DOHH2 (cell line): ENCODE results near the gene FAR2.

Experiments used
- H3F3A ChIP-seq: fragments of 200-600 bp; sonication (generic), shearing (Covaris generic); 2 replicates; pipeline ENCODE4 v1.6.0; 2016; ENCODE audit warnings: antibody characterized with exemption, mild to moderate bottlenecking; ENCODE audit not compliant: control insufficient read depth, insufficient read depth
- H3K27ac ChIP-seq: fragments of 200-600 bp; sonication (generic); 2 replicates; pipeline ENCODE4 v1.5.1; 2014; ENCODE audit warnings: low read depth, mild to moderate bottlenecking, low read length, moderate library complexity
- H3K27me3 ChIP-seq: fragments of 200-600 bp; sonication (generic); 2 replicates; pipeline ENCODE4 v1.6.1; 2014; ENCODE audit warnings: mild to moderate bottlenecking, low read length, mixed read lengths; ENCODE audit not compliant: control insufficient read depth
- H3K36me3 ChIP-seq: fragments of 200-600 bp; sonication (generic); 2 replicates; pipeline ENCODE4 v1.6.1; 2014; ENCODE audit warnings: mild to moderate bottlenecking, low read length, moderate library complexity, mixed read lengths; ENCODE audit not compliant: control insufficient read depth
- H3K4me1 ChIP-seq: fragments of 200-600 bp; sonication (generic); 2 replicates; pipeline ENCODE4 v1.6.1; 2014; ENCODE audit warnings: mild to moderate bottlenecking, low read length, mixed read lengths; ENCODE audit not compliant: control insufficient read depth
- H3K4me2 ChIP-seq: fragments of 200-600 bp; sonication (generic); 2 replicates; pipeline ENCODE4 v1.6.0; 2014; ENCODE audit warnings: mild to moderate bottlenecking, low read length, moderate library complexity
- H3K4me3 ChIP-seq: fragments of 200-600 bp; sonication (generic); 2 replicates; pipeline ENCODE4 v1.5.1; 2014; ENCODE audit warnings: mild to moderate bottlenecking, low read length, mixed read lengths
- H3K79me2 ChIP-seq: fragments of 200-600 bp; sonication (generic); 2 replicates; pipeline ENCODE4 v1.6.1; 2014; ENCODE audit warnings: mild to moderate bottlenecking, low read length, mixed read lengths; ENCODE audit not compliant: control insufficient read depth
- H3K9me2 ChIP-seq: fragments of 200-600 bp; sonication (generic); replicated peaks from 2 replicates; pipeline ENCODE4 v1.6.1; 2014; ENCODE audit warnings: mild to moderate bottlenecking, low read length, mixed read lengths; ENCODE audit not compliant: control insufficient read depth
- H3K9me3 ChIP-seq: fragments of 200-600 bp; sonication (generic); 2 replicates; pipeline ENCODE4 v1.6.1; 2014; ENCODE audit warnings: antibody characterized with exemption, low read length, mixed read lengths; ENCODE audit not compliant: control insufficient read depth, insufficient read depth
- H4K20me1 ChIP-seq: fragments of 200-600 bp; sonication (generic); 2 replicates; pipeline ENCODE4 v1.6.0; 2014; ENCODE audit warnings: low read depth, mild to moderate bottlenecking, antibody characterized with exemption, low read length, moderate library complexity; ENCODE audit not compliant: control insufficient read depth, insufficient read depth
- EZH2phosphoT487 ChIP-seq: fragments of 200-600 bp; sonication (generic); IDR thresholded peaks from 2 replicates; pipeline ENCODE4 v1.6.1; 2017; ENCODE audit warnings: borderline replicate concordance, mild to moderate bottlenecking, antibody characterized with exemption, low read length, moderate library complexity, mixed read lengths
- TF ChIP-seq, protein P1 (sequence below): fragments of 200-600 bp; sonication (generic); IDR thresholded peaks from one replicate; pipeline ENCODE4 v1.5.1; 2014; ENCODE audit warnings: antibody characterized with exemption, mild to moderate bottlenecking, low read depth, low read length; ENCODE audit not compliant: poor library complexity, severe bottlenecking

Gene FAR2

DNA sequence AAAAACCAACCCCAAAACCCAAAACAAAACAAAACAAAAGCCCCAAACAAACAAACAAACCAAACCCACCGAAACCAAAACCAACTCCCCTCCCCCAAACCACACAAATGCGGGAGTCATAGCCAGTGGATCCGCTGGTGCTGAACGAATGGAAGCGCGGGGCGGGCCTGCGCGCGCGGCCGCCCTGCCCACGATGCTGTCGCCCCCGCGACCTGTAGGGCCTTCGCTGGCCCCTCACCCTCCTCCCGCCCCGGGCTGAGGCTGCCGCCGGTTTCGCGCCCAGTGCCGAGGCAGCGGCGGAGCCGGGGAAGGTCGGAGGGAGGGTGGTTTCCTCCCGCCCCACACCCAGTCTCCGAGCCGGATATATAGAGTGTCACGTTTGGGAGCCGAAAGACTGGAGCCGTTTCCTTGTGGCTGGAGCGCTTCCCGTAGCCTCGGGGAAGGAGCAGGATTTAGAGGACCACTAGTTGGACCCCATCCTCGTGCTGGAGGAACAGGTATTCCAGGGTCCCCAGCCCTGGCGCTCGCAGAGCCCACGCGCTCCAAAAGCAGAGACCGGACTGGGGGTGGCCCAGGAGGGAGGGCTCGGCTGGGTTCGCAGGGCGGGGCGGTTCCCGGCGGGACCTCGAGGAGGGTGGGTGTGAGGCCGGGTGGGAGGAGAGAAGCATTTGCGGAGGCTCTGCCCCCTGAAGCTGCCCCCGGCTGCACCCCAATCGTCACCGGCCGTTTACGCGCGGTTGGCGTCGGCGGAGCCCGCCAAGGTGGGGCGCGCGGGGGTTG lies at the start of gene FAR2:
FAR2 (plus strand) TSS at position 368 of the 780 bp plus-strand sequence. CDS start 121,172 bp downstream, outside the sequence.
- Histone ChIP-seq H4K20me1 (no peaks in the 10 kb centered on the region), H3F3A (no peaks in the 10 kb centered on the region), H3K27me3 (no peaks in the 10 kb centered on the region), H3K4me2 (no peak within 1 kb of the TSS), H3K4me3 (no peak within 1 kb of the TSS), H3K4me1 (no peaks in the 10 kb centered on the region), H3K36me3 (no peaks in the 10 kb centered on the region), H3K27ac (no peak within 1 kb of the TSS), H3K79me2 (no peaks in the 10 kb centered on the region), H3K9me2 (no peaks in the 10 kb centered on the region), H3K9me3 (peaks cover 5% of the 10 kb centered on the region; the same call in 1 of the 2 replicates)
- TF ChIP-seq, protein P1, sequence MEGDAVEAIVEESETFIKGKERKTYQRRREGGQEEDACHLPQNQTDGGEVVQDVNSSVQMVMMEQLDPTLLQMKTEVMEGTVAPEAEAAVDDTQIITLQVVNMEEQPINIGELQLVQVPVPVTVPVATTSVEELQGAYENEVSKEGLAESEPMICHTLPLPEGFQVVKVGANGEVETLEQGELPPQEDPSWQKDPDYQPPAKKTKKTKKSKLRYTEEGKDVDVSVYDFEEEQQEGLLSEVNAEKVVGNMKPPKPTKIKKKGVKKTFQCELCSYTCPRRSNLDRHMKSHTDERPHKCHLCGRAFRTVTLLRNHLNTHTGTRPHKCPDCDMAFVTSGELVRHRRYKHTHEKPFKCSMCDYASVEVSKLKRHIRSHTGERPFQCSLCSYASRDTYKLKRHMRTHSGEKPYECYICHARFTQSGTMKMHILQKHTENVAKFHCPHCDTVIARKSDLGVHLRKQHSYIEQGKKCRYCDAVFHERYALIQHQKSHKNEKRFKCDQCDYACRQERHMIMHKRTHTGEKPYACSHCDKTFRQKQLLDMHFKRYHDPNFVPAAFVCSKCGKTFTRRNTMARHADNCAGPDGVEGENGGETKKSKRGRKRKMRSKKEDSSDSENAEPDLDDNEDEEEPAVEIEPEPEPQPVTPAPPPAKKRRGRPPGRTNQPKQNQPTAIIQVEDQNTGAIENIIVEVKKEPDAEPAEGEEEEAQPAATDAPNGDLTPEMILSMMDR: no peak
- no peak for TF ChIP-seq EZH2phosphoT487

DNA sequence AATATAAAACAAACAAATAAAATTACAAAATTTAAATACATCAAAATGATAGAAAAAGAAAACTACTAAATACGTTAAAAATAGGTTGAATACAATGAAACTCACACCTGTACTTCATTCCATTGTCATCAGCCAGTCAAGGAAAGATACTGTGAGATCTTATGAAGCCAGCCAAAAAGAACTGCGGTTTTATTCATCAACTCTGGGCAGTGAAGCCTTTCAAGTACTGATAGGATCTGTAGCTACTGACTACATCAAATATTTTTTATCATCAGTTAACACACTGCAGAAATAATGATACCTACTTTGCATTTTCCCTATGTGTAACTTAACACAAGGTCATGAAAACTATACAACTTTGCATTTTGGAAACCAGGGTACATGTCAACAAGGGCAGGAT lies 46.3 kb upstream of the FAR2 start:
- Histone ChIP-seq H3K4me2 (no peak overlapping the region), H3K36me3 (no peaks in the 10 kb centered on the region), H3K9me3 (no peaks in the 10 kb centered on the region), H3K27me3 (no peaks in the 10 kb centered on the region), H3F3A (no peaks in the 10 kb centered on the region), H3K79me2 (no peaks in the 10 kb centered on the region), H3K9me2 (no peaks in the 10 kb centered on the region), H4K20me1 (no peaks in the 10 kb centered on the region), H3K4me3 (no peak overlapping the region), H3K27ac (no peak overlapping the region), H3K4me1 (no peaks in the 10 kb centered on the region)
- TF ChIP-seq EZH2phosphoT487: no peak
- TF ChIP-seq, protein P1: no peak

DNA sequence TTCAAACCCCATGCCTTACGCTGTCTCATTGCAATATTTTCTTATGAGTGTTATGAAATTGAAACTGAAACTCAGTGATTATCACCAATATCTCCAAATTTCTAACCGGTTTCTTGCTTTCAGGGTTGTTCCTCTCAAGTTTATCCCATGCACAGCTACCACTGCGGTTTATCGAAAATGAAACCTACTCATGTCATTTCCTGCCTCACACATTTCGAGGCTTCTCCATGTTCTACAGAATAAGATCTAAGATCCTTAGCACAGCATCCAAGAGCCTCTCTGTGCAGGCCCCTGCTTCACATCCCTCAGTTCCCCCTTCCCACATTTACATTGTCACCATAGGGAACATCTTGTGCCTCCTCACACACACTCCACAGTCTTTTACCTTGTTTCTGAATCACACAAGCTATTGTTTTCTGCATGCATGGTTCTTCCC lies 45.5 kb upstream of the FAR2 start:
- TF ChIP-seq EZH2phosphoT487: no peak
- TF ChIP-seq, protein P1: no peak
- Histone ChIP-seq H3K27ac (no peak overlapping the region), H3K4me2 (no peak overlapping the region), H3K79me2 (no peaks in the 10 kb centered on the region), H3K27me3 (no peaks in the 10 kb centered on the region), H3K4me1 (no peaks in the 10 kb centered on the region), H3F3A (no peaks in the 10 kb centered on the region), H4K20me1 (no peaks in the 10 kb centered on the region), H3K36me3 (no peaks in the 10 kb centered on the region), H3K4me3 (no peak overlapping the region), H3K9me3 (no peaks in the 10 kb centered on the region), H3K9me2 (no peaks in the 10 kb centered on the region)
